HG03442 (cell line): ENCODE results near the gene GABBR1.

Source experiments
- ATAC-seq: cut with Tn5 transposase; IDR thresholded peaks from one replicate; pipeline ENCODE4 v1.9.1; 2021; ENCODE audit warnings: mild to moderate bottlenecking, moderate library complexity; ENCODE audit not compliant: unreplicated experiment

GABBR1 gene

GRCh38 chr6:29625337-29625930 lies 7.5 kb downstream of the GABBR1 start:
- no peak for ATAC-seq

GRCh38 chr6:29624520-29624961 lies 8.4 kb downstream of the GABBR1 start:
- ATAC-seq: no peak

- ATAC-seq: no peak
These were observed 12.4 kb downstream of the GABBR1 start for GRCh38 chr6:29620630-29621029.

GRCh38 chr6:29619578-29620160 lies 13.3 kb downstream of the GABBR1 start:
- no peak for ATAC-seq

GRCh38 chr6:29617782-29618554 lies 15.0 kb downstream of the GABBR1 start:
- no peak for ATAC-seq

- no peak for ATAC-seq
These were observed 21.6 kb downstream of the GABBR1 start for GRCh38 chr6:29611426-29611825.

- ATAC-seq: no peak
These were observed 22.4 kb downstream of the GABBR1 start for GRCh38 chr6:29610540-29610939.

GRCh38 chr6:29608131-29608530 lies 24.9 kb downstream of the GABBR1 start:
- no peak for ATAC-seq

GRCh38 chr6:29603930-29604329 lies 29.1 kb downstream of the GABBR1 start:
- ATAC-seq: no peak

GRCh38 chr6:29603456-29603855 lies 29.5 kb downstream of the GABBR1 start:
- no peak for ATAC-seq

- ATAC-seq: no peak
These were observed 30.2 kb downstream of the GABBR1 start for GRCh38 chr6:29602564-29603361.

GRCh38 chr6:29598172-29598747 lies 34.7 kb downstream of the GABBR1 start:
- ATAC-seq: no peak

- no peak for ATAC-seq
These were observed 35.8 kb downstream of the GABBR1 start for GRCh38 chr6:29597184-29597583.

GRCh38 chr6:29596381-29596900 lies 36.5 kb downstream of the GABBR1 start:
- ATAC-seq: no peak

GRCh38 chr6:29593199-29593855 lies 39.7 kb downstream of the GABBR1 start:
- no peak for ATAC-seq

- ATAC-seq: no peak
These were observed 41.3 kb downstream of the GABBR1 start for GRCh38 chr6:29591677-29592076.

GRCh38 chr6:29590218-29590808 lies 42.7 kb downstream of the GABBR1 start:
- no peak for ATAC-seq

GRCh38 chr6:29589423-29590048 lies 43.4 kb downstream of the GABBR1 start:
- no peak for ATAC-seq

GRCh38 chr6:29584821-29585220 lies 48.2 kb downstream of the GABBR1 start, which contains the start of gene OR2H2:
Gene OR2H2, plus strand, starts transcription at chr6:29585121. Its CDS starts 2,824 bp downstream, at chr6:29587945.
- no peak for ATAC-seq
